ENCODE results near the gene PTPRR.

GRCh38 chr12:70590549-70591226 is 329.9 kb downstream of the PTPRR start:
- TF ChIP-seq CTCF (IDR thresholded peaks at IDR 0.05): no peak
- TF ChIP-seq POLR2A (IDR thresholded peaks at IDR 0.05): no peak
- no peak for TF ChIP-seq POLR2AphosphoS5 (IDR thresholded peaks at IDR 0.05; ENCODE audit: insufficient read depth in 1 of 2, low read depth in 1 of 2)
